Stimulated activated naive CD4-positive, alpha-beta T cell treated with Interleukin-2 at 50 U/mL for 16 hours (primary cell): Measurements from ENCODE around the gene UNC50.

Experiments
- DNase-seq: peaks from one replicate; lab custom pipeline; 2025; lab: John Stamatoyannopoulos, UW

UNC50 gene, protein sequence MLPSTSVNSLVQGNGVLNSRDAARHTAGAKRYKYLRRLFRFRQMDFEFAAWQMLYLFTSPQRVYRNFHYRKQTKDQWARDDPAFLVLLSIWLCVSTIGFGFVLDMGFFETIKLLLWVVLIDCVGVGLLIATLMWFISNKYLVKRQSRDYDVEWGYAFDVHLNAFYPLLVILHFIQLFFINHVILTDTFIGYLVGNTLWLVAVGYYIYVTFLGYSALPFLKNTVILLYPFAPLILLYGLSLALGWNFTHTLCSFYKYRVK

DNA sequence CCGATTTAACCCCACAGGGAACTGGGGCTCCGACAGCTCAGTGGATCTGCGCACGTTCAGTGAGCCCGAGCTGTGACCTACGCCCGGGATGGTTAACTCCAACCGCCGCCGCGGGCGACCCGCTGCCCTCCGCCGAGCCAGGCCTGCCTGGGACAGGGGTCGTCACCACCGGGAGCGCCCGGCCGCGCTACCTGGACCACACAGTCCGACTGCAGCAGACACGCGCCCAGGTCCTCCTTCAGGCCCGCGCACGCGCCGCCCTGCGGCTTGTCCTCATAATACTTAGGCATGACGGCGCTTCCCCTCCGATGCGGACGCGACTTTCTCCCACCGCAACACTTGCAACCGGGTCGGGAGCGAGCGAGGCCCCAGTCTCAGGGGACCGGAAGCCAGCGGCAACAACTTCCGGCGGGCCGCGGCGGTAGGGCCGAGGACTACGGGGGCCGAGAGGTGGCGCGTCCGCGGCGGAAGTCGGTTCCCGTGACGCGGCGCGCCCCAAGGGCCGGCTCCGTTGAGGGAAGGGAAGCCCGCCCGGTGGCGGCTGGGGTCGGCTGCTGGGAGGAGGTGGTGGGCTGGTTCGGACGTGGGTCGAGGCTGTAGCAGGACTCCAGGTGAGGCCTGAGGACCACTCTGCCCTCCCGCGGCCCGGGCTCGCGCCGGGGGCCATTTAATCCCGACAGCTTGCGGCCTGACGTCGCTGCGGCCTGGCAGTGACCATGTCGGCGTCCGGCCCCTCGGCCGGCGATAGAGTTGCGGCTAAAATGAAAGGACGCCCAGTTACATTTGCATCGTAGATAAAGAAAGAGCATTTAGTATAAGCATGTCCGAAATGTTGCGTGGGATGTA, at the start of gene UNC50, which contains the start of gene COA5:
Gene UNC50 (plus strand): TSS at position 474 of the 846 bp plus-strand sequence. CDS start 1,171 bp downstream, outside the sequence.
Gene COA5 (minus strand): TSS at position 397 of the 846 bp plus-strand sequence. CDS start 107 bp downstream, at position 290.
- peak; percentile 91 for DNase-seq

DNA sequence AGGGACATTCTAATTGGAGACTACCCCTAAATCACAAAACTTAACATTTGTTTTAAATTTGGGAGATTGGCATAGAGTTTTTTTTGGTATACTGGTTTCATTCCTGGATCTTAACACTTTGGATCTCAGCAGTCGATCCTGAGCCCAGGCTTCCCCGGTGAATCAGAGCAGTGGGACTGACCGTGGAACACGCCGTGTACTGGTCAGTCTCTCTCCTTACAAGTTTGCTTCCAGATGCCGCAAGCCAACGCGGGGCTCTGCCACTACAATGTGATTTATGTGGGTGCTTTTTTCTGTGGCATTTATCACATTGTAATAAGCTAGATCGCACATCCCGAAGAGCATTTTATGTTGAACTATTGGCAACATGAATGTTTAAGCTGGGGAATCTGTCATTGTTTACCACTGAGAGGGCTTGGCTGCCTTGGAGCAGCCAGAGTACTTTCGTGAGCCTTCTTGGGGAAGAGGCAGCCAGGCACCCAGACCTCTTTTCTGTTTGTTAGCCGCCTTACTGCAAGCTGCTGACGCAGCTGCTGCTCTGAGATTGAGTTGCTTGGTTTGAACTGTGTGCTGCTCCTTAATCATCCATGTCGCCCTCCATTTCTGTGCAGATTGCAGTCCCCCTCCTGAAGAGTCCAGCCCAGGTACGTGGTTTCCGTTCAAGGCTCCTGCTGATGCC, 49.4 kb upstream of the UNC50 start:
- DNase-seq, result no peak

DNA sequence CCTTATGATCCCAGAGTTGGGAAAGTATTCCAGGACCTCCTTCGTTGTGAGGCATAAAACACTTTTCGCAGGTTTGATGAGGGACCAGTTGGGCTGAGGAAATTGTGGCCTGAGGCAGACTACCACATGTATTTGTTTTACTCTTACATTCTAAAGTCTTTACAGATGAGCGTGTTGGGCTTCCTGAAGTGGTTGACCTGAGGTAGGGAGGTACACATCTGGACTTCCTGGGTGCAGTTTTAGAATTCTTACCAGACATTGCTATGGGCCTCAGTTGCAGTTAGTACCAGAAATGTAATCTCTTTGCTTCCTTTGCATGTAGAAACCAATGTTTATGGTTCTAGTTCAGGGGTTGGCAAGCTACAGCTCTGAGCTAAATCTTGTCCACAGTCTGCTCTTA, 48.8 kb upstream of the UNC50 start:
- DNase-seq, result no peak

DNA sequence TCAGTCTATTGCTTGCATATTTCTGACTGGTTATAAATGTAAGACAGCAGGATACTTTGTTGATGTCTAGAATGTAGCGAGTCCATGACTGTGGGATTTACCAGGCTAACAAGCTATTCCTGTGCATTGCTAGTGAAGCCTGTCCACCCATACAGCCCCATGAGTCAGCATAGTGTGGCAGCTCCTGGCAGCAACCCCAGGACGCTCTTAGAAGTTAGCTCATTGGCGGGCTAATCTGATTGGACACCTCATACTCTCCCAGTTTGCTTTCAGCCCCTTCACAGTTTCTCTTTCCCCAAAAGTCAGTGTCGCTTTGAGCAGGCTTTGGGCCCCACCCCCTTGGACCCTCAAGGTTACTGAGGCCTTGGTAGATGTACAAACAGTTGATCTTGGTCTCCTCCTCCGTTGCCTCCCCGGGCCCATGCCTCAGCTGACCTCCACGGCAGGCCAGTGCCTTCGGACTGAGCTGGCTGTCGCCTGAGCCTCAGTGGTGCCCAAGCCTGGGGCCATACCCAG, 48.1 kb upstream of the UNC50 start:
- no peak for DNase-seq

DNA sequence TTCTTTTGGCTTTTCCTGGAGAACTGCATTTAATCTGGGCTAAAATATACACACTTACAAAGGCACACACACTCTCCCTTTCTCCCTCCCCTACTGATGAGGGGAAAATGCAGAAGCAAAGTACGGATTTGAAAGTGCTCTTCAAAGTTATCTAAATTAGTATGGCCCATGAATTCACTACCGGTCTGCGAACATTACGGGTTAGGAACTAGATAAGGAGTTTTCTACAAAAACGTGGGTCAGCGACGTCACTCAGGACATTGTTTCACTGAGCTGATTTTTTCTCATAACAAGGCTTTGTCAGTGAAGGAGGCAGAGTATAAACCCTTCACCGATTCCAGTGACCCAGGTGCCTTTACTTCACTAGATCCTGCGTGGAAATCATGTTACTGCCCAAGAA, 47.4 kb upstream of the UNC50 start:
- DNase-seq, result no peak

DNA sequence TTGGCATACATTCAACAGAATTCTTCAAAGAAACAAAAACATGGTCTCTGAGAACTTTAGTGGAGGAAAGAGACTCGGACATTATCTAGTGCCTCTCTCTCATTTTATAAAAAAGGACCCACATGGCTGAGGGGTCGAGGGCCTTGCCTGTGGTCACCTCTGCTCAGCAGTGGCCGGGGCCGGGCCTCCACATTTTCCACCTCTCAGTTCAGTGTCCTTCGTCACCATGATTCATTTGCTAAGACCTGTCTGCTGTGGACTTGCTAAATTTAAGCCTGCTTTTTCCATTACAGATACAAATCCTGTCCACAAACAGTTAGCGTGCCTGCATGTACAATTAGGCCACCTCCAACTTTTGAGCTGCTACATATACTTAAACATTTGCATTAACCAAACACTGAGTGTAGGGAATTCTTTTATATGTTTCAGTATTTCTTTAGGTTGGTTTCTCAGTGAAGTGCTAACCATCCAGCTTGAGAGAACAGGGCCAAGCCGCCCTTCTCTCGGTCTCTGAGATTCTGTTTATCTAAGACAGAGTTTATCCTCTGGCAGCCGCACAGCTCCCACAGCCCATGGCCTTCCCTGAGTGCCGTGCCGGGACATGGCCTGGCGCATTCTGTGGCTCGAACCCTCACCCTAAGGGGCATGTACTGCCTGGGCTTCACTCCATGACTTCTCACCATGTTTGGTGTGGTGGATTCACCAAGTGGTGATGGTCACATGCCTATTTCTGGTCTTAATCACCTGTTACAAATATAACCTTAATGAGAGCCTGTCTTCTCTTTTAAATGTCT, 46.3 kb upstream of the UNC50 start:
- no peak for DNase-seq

DNA sequence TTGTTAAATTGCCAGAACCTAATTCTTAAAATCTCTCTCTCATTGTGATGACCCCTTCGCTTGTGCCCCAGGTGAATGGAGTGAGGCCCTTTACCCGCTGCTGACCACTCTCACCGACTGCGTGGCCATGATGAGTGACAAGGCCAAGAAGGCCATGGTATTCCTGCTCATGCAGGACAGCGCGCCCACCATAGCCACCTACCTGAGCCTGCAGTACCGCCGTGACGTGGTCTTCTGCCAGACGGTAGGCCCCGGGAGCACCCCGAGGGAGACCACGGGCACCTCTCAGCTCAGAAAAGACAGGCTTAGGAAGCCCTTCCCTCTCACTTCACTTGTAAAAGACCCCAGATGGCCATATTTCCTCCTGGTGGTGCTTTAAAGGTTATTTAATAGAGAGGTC, 45.0 kb upstream of the UNC50 start:
- no peak for DNase-seq

DNA sequence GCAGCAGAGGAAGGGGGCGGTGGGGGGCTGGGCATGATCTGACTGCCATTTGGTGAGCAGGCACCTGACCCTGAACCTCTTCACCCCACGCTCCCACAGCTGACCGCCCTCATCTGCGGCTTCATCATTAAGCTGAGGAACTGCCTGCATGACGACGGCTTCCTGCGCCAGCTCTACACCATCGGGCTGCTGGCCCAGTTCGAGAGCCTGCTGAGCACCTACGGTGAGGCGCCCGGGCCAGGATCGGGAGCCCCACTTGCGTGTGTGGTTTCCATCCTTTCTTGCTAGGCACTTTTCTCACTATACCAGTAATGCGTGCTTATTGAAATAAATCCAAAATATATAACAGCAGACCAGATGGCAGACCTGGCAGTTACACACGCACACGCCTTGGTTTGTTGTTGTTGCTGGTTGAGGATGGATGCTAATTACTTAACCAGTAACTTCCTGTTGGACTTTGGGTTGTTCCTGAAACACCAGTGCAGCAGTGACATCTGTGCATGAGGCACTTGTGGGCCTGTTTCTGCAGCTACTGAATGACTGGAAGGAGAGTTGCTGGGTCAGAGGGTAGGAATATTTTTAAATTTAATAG, 43.8 kb upstream of the UNC50 start:
- no peak for DNase-seq

DNA sequence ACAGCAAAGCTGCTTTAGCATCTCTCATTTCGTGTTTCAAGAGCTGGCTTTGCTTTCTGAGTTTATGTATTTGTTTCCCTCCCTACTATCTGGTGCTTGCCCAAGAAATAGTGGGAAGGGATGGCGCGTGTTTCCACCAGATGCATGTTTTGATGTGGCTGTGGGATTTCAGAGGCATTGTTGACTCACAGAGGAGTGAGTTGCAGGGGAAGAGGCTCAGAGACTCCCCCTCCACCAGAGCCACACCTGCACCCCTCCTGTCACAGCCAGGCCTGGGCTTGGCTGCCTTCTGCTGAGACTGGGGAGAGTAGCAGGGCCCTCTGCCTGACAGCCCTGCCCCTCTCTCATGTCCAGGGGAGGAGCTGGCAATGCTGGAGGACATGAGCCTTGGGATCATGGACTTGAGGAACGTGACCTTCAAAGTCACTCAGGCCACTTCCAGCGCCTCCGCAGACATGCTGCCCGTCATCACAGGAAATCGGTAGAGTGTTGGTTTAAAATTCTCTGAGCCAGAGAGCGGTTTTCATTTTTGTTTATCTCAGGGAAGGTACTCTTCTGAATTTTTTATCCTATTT, 43.0 kb upstream of the UNC50 start:
- DNase-seq, result no peak

DNA sequence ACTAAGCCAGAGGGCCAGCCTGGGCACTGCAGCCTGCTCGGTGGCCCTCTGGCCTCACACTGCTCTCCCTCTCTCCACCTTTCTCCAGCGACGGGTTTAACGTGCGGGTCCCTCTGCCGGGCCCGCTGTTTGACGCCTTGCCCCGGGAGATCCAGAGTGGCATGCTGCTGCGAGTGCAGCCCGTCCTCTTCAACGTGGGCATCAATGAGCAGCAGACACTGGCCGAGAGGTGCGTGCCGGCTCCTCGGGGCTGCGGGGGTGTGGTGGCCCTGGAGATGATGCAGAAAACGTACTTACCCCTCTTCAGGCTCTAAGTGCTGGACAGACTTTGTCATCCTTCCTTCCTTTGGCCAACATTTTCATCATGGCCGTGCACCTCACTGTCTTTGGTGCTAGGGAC, 42.4 kb upstream of the UNC50 start:
- DNase-seq, result no peak

DNA sequence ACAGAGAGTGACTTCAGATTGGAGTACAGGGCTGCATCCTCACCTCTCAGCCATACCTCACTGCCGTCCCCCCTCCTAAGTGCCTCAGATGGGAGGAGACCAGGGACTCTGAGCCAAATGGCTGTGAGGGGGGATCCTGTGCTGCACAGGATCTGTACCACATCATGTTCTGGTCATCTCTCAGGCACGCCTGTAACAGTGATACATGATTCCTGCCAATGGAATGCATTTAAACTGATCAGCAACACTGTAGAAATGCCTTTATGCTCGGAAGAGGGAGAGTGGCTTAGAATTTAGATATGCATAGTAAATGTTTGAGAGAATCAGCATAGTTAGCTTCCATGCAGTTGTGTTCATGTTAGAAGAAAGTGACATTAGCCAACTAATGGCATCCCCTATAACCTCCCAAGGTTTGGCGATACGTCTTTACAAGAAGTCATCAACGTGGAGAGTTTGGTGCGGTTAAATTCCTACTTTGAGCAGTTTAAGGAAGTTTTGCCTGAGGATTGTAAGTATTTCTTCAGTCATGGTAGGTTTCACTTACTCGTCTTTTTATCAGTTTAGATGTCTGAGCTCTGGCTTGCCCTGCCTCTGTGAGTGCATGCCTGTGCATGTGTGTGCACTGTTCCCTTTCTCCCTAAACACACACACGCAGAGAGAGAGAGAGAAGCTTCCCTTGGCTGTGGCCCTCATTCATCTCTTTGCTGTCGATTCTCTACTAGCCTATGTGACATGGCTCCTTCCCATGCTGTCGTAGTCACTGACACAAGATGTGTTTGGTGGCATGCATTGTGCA, 40.0 kb upstream of the UNC50 start:
- no peak for DNase-seq

DNA sequence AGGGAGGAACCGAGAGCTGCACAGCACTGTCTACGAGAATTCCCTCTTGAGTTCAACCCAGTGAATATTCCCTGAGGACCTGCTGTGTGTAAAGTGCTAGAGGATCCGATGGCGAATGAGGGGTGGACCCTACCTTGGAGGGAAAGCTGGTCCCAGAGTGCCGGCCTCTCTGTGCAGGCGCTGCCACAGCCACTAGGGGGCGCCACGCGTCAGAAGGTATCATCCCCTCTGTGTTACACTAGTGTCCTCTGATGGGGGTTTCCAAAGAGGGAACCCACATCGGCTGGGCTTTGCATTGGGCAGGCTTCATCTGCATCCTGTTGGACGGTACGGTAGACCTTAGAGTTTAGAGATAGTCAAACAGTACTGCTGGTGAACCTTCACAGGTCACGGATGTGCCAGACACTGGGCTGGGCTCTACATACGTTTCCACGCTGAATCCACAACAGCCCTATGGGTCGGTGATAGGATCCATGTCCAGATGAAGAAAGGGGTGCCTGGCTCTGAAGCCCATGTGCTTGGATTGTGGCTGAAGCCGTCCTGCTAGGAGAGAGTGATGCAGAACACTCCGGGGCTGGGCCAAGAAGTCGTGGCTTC, 39.1 kb upstream of the UNC50 start:
- peak; percentile 46 for DNase-seq

DNA sequence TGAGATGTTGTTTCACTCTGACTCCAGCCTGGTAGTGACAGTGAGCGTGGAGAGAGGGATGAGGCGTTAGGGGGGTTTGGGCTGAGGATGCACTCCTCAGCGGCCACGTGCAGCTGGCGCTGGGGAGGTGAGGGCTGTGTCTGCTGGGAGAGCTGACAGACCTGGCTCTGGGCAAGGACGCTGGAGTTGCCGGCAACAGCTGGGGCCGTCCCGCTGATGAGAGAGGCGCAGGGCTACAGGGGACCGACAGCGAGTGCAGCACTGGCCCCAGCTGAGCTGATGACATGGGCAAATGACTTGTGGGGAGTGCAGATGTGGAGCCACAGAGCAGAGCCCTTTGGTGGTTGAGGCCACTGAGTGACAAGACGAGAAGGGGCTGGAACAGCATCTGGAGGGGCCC, 38.5 kb upstream of the UNC50 start:
- no peak for DNase-seq

DNA sequence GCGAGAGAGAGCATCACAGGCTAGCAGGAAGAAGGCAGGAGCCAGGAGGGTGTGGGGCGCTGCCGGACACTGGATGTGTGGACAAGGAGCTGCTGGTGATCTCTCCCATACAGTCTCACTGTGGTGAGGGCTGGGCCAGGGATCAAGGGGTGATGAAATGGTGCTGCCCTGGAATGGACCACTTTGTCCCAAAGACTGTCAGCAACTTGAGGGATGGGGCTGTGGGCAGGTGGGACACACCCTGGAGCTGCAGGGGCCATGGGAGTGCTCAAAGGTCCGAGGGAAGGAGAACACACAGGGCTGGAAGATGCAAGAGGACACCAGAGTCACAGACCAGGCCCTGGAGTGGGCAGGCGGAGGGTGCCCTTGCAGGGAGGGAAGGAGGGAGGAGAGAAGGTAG, 38.0 kb upstream of the UNC50 start:
- DNase-seq, result no peak

DNA sequence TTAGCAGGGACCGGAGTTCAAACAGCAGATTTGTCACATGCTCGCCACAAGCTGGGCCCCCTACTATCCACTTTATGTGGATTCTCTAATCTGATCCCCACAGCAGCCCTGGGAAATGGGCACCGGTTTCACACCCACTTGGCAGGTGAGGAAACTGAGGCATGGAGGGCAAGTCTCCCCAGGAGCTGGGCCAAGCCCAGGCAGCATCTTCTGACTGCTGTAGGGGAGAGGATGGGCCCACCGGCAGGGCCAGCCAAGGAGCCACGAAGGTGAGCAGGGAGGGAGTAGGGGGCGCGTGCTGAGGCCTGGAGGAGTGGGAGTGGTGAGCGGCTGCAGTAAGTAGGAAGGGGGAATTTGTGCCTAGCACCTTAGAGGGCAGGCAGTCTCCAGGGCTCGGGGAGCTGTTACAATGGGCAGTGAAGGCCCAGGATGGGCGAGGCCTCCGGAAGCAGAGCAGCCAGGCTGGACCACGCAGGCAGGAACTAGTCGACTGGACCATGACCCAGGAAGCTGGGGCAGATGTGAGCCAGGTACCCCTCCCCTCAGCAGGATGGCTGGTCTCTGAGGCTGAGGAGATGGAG, 37.2 kb upstream of the UNC50 start:
- DNase-seq, result no peak

DNA sequence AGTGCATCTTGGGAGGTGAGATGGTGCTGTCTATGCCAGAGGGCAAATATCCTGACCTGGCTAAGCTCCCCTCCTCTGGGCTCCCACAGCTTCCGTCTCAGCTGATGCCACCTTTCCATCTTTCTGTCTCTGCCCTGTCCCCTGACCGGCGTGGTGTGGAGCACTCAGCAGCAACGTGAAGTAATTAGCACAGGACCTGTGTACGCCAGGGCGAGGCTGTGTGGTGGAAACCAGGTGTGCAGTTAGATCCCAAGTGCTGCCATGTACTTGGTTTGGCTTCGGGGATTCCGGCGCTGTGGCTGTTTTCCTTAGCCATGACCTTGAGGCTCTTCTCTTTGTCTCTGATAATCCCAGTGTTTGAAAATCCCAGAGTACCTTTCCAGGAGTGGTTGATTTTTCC, 36.6 kb upstream of the UNC50 start:
- no peak for DNase-seq

DNA sequence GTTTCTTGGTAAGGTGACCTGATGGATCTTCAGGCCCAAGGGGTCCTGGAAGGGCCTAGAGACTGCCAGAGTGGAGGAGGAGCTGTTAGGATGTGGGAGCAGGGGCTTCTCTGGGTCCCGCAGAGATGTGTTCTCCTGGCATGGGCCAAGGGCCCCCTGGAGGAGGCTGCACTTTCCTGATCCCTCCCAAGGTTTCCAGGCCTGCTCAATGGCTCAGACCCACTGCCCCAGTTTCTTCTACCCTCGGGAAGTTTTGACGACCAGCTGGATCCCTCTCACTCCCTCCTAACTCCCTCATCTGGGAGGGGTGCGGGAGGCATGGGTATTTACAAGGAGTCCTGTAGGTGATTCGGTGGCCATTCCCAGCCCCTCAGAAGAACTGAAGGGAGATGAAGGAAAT, 36.2 kb upstream of the UNC50 start:
- DNase-seq, result no peak

DNA sequence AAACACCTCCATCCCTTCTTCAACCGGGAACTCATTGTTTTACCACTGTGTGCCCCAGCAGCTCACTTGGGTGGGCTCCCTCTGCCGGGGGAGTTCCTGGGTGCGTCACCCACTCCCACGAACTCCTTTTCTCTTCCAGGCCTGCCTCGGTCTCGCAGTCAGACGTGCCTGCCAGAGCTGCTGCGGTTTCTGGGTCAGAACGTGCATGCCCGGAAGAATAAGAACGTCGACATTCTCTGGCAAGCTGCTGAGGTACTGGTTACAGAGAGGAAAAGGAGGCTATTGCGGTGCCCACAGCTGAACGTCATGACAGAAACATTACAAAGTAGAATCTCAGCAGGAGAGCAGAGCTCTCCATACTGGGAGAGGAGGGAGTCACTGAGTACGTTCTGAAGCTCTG, 35.7 kb upstream of the UNC50 start:
- DNase-seq, result no peak

DNA sequence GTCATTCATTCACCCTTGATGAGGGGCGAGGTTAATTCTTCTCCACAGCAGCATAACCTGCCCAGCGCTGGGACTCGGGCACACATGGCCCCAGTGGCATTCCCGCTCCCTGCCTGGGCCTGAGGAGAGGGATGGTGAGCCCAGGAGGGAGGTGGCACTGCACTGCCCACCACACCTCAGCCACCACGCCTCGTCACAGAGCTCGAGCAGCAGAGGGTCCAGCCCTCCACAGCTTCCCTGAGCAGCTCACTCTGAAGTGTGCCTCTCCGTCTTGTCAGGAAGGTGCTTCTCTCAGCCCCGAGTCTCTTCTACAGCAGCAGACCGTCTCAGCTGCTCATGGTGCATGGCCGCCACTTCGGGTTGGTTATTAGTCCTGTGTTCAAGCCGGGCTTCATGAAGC, 35.0 kb upstream of the UNC50 start:
- DNase-seq, result no peak
